SK-N-SH treated with all-trans-retinoic acid at 6 μM for 48 hours (cell line): ENCODE results near the gene CHAF1A.

Experiments used
- ATAC-seq: fragments of 200-7000 bp; cut with Tn5 transposase; 3 replicates; pipeline ENCODE4 v1.9.1; 2020; ENCODE audit warnings: mild to moderate bottlenecking, moderate library complexity
- ARNTL ChIP-seq: fragments of 450-650 bp; formaldehyde crosslinking; IDR thresholded peaks from 2 replicates; pipeline ENCODE4 v1.5.0; 2020; ENCODE audit warnings: low read depth, mild to moderate bottlenecking, moderate library complexity, borderline replicate concordance
- BACH2 ChIP-seq: fragments of 250-450 bp; sonication (Bioruptor Pico); IDR thresholded peaks from 2 replicates; pipeline ENCODE4 v1.9.0; 2021; ENCODE audit warnings: mild to moderate bottlenecking, borderline replicate concordance
- CREB5 ChIP-seq: fragments of 250-450 bp; sonication (Bioruptor Pico); IDR thresholded peaks from 2 replicates; pipeline ENCODE4 v1.5.1; 2020; ENCODE audit warnings: low read depth, mild to moderate bottlenecking, moderate library complexity
- CSDC2 ChIP-seq: fragments of 250-450 bp; sonication (Bioruptor Pico); IDR thresholded peaks from 2 replicates; pipeline ENCODE4 v1.5.0; 2020; ENCODE audit warnings: mild to moderate bottlenecking, moderate library complexity
- ESRRG ChIP-seq: fragments of 250-450 bp; sonication (Bioruptor Pico); IDR thresholded peaks from 2 replicates; pipeline ENCODE4 v1.6.1; 2021; ENCODE audit warnings: mild to moderate bottlenecking
- GLIS3 ChIP-seq: fragments of 250-450 bp; sonication (Bioruptor Pico); IDR thresholded peaks from 2 replicates; pipeline ENCODE4 v1.5.0; 2020; ENCODE audit warnings: mild to moderate bottlenecking, moderate library complexity
- ISL1 ChIP-seq: fragments of 250-450 bp; sonication (Bioruptor Pico); IDR thresholded peaks from 2 replicates; pipeline ENCODE4 v2.1.2; 2022; ENCODE audit warnings: mild to moderate bottlenecking, moderate library complexity
- OSR1 ChIP-seq: fragments of 250-450 bp; sonication (Bioruptor Pico); IDR thresholded peaks from 2 replicates; pipeline ENCODE4 v1.8.0; 2022; ENCODE audit warnings: moderate library complexity, mild to moderate bottlenecking, inconsistent platforms
- PATZ1 ChIP-seq: fragments of 250-450 bp; sonication (Bioruptor Pico); IDR thresholded peaks from 2 replicates; pipeline ENCODE4 v1.8.0; 2020; ENCODE audit warnings: mild to moderate bottlenecking, moderate library complexity, borderline replicate concordance
- POU6F1 ChIP-seq: fragments of 250-450 bp; sonication (Bioruptor Pico); IDR thresholded peaks from 2 replicates; pipeline ENCODE4 v1.8.0; 2021; ENCODE audit warnings: low read depth, mild to moderate bottlenecking, moderate library complexity, borderline replicate concordance
- PPARA ChIP-seq: fragments of 250-450 bp; sonication (Bioruptor Pico); IDR thresholded peaks from 2 replicates; pipeline ENCODE4 v1.5.0; 2020; ENCODE audit warnings: mild to moderate bottlenecking, borderline replicate concordance
- RARB ChIP-seq: fragments of 250-450 bp; sonication (Bioruptor Pico); IDR thresholded peaks from 2 replicates; pipeline ENCODE4 v1.8.0; 2021; ENCODE audit warnings: mild to moderate bottlenecking, moderate library complexity
- SNAI2 ChIP-seq: fragments of 250-450 bp; sonication (Bioruptor Pico); IDR thresholded peaks from 2 replicates; pipeline ENCODE4 v1.5.0; 2020; ENCODE audit warnings: mild to moderate bottlenecking, moderate library complexity
- TCF4 ChIP-seq: fragments of 250-450 bp; sonication (Bioruptor Pico); IDR thresholded peaks from 2 replicates; pipeline ENCODE4 v1.8.0; 2021; ENCODE audit warnings: mild to moderate bottlenecking, moderate library complexity, borderline replicate concordance
- TOX ChIP-seq: fragments of 250-450 bp; sonication (Bioruptor Pico); IDR thresholded peaks from 2 replicates; pipeline ENCODE4 v1.8.0; 2021; ENCODE audit warnings: mild to moderate bottlenecking, moderate library complexity, borderline replicate concordance
- TSHZ2 ChIP-seq: fragments of 250-450 bp; sonication (Bioruptor Pico); IDR thresholded peaks from 2 replicates; pipeline ENCODE4 v1.5.0; 2020; ENCODE audit warnings: mild to moderate bottlenecking, moderate library complexity
- ZC3H10 ChIP-seq: fragments of 250-450 bp; sonication (Bioruptor Pico); IDR thresholded peaks from 2 replicates; pipeline ENCODE4 v1.5.1; 2021; ENCODE audit warnings: mild to moderate bottlenecking, moderate library complexity
- ZFP3 ChIP-seq: fragments of 250-450 bp; sonication (Bioruptor Pico); IDR thresholded peaks from 2 replicates; pipeline ENCODE4 v1.5.0; 2020; ENCODE audit warnings: mild to moderate bottlenecking, moderate library complexity
- ZFP30 ChIP-seq: fragments of 450-650 bp; formaldehyde crosslinking; IDR thresholded peaks from 2 replicates; pipeline ENCODE4 v1.5.0; 2022; ENCODE audit warnings: mild to moderate bottlenecking, moderate library complexity
- ZNF565 ChIP-seq: fragments of 450-650 bp; formaldehyde crosslinking; conservative IDR thresholded peaks from 2 replicates; pipeline ENCODE4 v1.5.0; 2020; ENCODE audit warnings: low read depth, mild to moderate bottlenecking, moderate library complexity
- ZNF70 ChIP-seq: fragments of 450-650 bp; formaldehyde crosslinking; IDR thresholded peaks from 2 replicates; pipeline ENCODE4 v1.5.0; 2020; ENCODE audit warnings: mild to moderate bottlenecking, moderate library complexity
- ZNF8 ChIP-seq: fragments of 450-650 bp; formaldehyde crosslinking; IDR thresholded peaks from 2 replicates; pipeline ENCODE4 v1.5.0; 2020; ENCODE audit warnings: mild to moderate bottlenecking, moderate library complexity

CHAF1A gene

GRCh38 chr19:4428326-4428975, 26.0 kb downstream of the CHAF1A start:
- TF ChIP-seq CSDC2 (CRISPR knock-in tag): no peak
- no peak for TF ChIP-seq RARB (CRISPR knock-in tag)
- TF ChIP-seq ZNF8 (CRISPR knock-in tag): no peak
- TF ChIP-seq ZFP30 (CRISPR knock-in tag): no peak
- TF ChIP-seq TSHZ2 (CRISPR knock-in tag): no peak
- TF ChIP-seq ZNF565 (CRISPR knock-in tag): no peak
- no peak for TF ChIP-seq TCF4 (CRISPR knock-in tag)
- TF ChIP-seq OSR1: no peak
- TF ChIP-seq ZFP3 (CRISPR knock-in tag): no peak
- TF ChIP-seq SNAI2: no peak
- no peak for TF ChIP-seq GLIS3 (CRISPR knock-in tag)
- TF ChIP-seq TOX (CRISPR knock-in tag): no peak
- TF ChIP-seq PPARA: no peak
- TF ChIP-seq ARNTL (CRISPR knock-in tag): no peak
- TF ChIP-seq ZNF70 (CRISPR knock-in tag): no peak
- TF ChIP-seq ZC3H10: no peak
- TF ChIP-seq PATZ1 (CRISPR knock-in tag): no peak
- TF ChIP-seq BACH2: no peak
- no peak for TF ChIP-seq ESRRG (CRISPR knock-in tag)
- no peak for ATAC-seq

- no peak for ATAC-seq
Observed at GRCh38 chr19:4429256-4429655, 26.8 kb downstream of the CHAF1A start.

GRCh38 chr19:4429771-4430171, 27.3 kb downstream of the CHAF1A start:
- ATAC-seq: no peak
- TF ChIP-seq ARNTL (CRISPR knock-in tag): no peak
- TF ChIP-seq PATZ1 (CRISPR knock-in tag): no peak
- no peak for TF ChIP-seq ZNF565 (CRISPR knock-in tag)
- no peak for TF ChIP-seq ZNF8 (CRISPR knock-in tag)
- TF ChIP-seq CSDC2 (CRISPR knock-in tag): no peak
- no peak for TF ChIP-seq POU6F1 (CRISPR knock-in tag)
- no peak for TF ChIP-seq OSR1
- no peak for TF ChIP-seq TSHZ2 (CRISPR knock-in tag)
- TF ChIP-seq ZFP3 (CRISPR knock-in tag): no peak
- no peak for TF ChIP-seq SNAI2
- TF ChIP-seq TOX (CRISPR knock-in tag): no peak
- TF ChIP-seq GLIS3 (CRISPR knock-in tag): no peak
- no peak for TF ChIP-seq PPARA
- TF ChIP-seq ZC3H10: no peak
- no peak for TF ChIP-seq ZNF70 (CRISPR knock-in tag)
- TF ChIP-seq ISL1 (CRISPR knock-in tag): no peak
- TF ChIP-seq CREB5 (CRISPR knock-in tag): no peak

More at GRCh38 chr19:4429256-4429655, 26.8 kb downstream of the CHAF1A start:
- no peak for TF ChIP-seq PPARA
- TF ChIP-seq SNAI2: no peak
- TF ChIP-seq ZNF70 (CRISPR knock-in tag): no peak
- TF ChIP-seq OSR1: no peak
- no peak for TF ChIP-seq ZNF565 (CRISPR knock-in tag)
- no peak for TF ChIP-seq ZFP3 (CRISPR knock-in tag)
- no peak for TF ChIP-seq ARNTL (CRISPR knock-in tag)
- TF ChIP-seq TCF4 (CRISPR knock-in tag): no peak
- TF ChIP-seq ZNF8 (CRISPR knock-in tag): no peak
- TF ChIP-seq CSDC2 (CRISPR knock-in tag): no peak
- TF ChIP-seq GLIS3 (CRISPR knock-in tag): no peak
- TF ChIP-seq ZC3H10: no peak
